Calu3 (cell line): Measurements from ENCODE around the gene ARMC12. TPM values are rescaled to one million over a fixed set of nuclear protein-coding genes. Genes with fewer than 3 reads are reported as not detected.

ENCODE experiments used
- BruUV-seq: library from RNA; stranded (reverse); fragments of 400-500 nt; replicated peaks from 2 replicates; lab custom pipeline; 2021; lab: Mats Ljungman, UMichigan
- CTCF ChIA-PET: fragments of 300-600 bp; sonication (Branson Sonifier 250); formaldehyde crosslinking; loops from one replicate; lab custom pipeline; 2022; ENCODE audit warnings: antibody characterized with exemption; lab: Charles Lee
- DNase-seq: peaks from one replicate; pipeline ENCODE4 v3.0.0; 2022
- H3K27ac Mint-ChIP-seq: one replicate; pipeline ENCODE4 v1.8.0; 2022; ENCODE audit warnings: mixed read lengths; ENCODE audit not compliant: unreplicated experiment
- H3K27me3 Mint-ChIP-seq: one replicate; pipeline ENCODE4 v1.8.0; 2022; ENCODE audit warnings: mixed read lengths; ENCODE audit not compliant: unreplicated experiment
- H3K36me3 Mint-ChIP-seq: one replicate; pipeline ENCODE4 v1.8.0; 2022; ENCODE audit warnings: mild to moderate bottlenecking, moderate library complexity, mixed read lengths; ENCODE audit not compliant: insufficient read depth, unreplicated experiment
- H3K4me1 Mint-ChIP-seq: one replicate; pipeline ENCODE4 v1.8.0; 2022; ENCODE audit warnings: mild to moderate bottlenecking, low read depth, mixed read lengths; ENCODE audit not compliant: unreplicated experiment
- H3K4me3 Mint-ChIP-seq: one replicate; pipeline ENCODE4 v1.8.0; 2022; ENCODE audit warnings: mild to moderate bottlenecking, low read depth, moderate library complexity, mixed read lengths; ENCODE audit not compliant: unreplicated experiment
- H3K9me3 Mint-ChIP-seq: one replicate; pipeline ENCODE4 v1.8.0; 2022; ENCODE audit warnings: low read depth, mixed read lengths; ENCODE audit not compliant: unreplicated experiment
- CTCF ChIP-seq: fragments of 200-600 bp; IDR thresholded peaks from one replicate; pipeline ENCODE4 v1.8.0; 2022; ENCODE audit warnings: antibody characterized with exemption; ENCODE audit not compliant: unreplicated experiment
- intact Hi-C: fragments of 100-400 bp; cut with micrococcal nuclease; formaldehyde crosslinking; loops from one replicate; pipeline ENCODE4 v1.10.0; 2022; ENCODE audit not compliant: unreplicated experiment
- total RNA-seq: library from RNA; stranded (reverse); gene quantifications from 2 replicates; pipeline ENCODE4 v1.2.3, GENCODE V29; 2022

ARMC12 gene
- total RNA-seq, 1 experiment from 2014 or later, result not detected

GRCh38 chr6:35717449-35718374 lies 19.1 kb upstream of the ARMC12 start:
- Mint-ChIP-seq H3K36me3 (no peaks in the 10 kb centered on the region), H3K4me3 (no peak overlapping the region), H3K27me3 (peaks cover 47% of the 10 kb centered on the region), H3K4me1 (no peaks in the 10 kb centered on the region), H3K9me3 (no peaks in the 10 kb centered on the region), H3K27ac (no peak overlapping the region)
- BruUV-seq, result no TSS peak
- CTCF ChIA-PET, result interaction anchor here (0.5 to 0.6 kb wide), 2 partner anchors 9 to 225 kb away, joined by 3 to 8 read pairs; no protein-coding TSS in a partner anchor
- DNase-seq, result no peak
- no peak for TF ChIP-seq CTCF
- intact Hi-C loops, result no loop called here

- BruUV-seq, result no TSS peak
- H3K36me3 Mint-ChIP-seq, result no peaks in the 10 kb centered on the region
- H3K4me3 Mint-ChIP-seq, result no peak overlapping the region
- H3K9me3 Mint-ChIP-seq, result no peaks in the 10 kb centered on the region
- peaks cover under 1% of the 10 kb centered on the region for H3K4me1 Mint-ChIP-seq
- no peak overlapping the region for H3K27ac Mint-ChIP-seq
- DNase-seq, result no peak
- CTCF ChIA-PET, result no interaction called here
- intact Hi-C loops, result no loop called here
- H3K27me3 Mint-ChIP-seq, result peaks cover 47% of the 10 kb centered on the region
- no peak for TF ChIP-seq CTCF
These were observed 18.5 kb upstream of the ARMC12 start for GRCh38 chr6:35718375-35718736.

- DNase-seq, result no peak
- Mint-ChIP-seq H3K4me1 (peaks cover 6% of the 10 kb centered on the region), H3K27ac (no peak overlapping the region), H3K9me3 (no peaks in the 10 kb centered on the region), H3K36me3 (no peaks in the 10 kb centered on the region), H3K4me3 (no peak overlapping the region), H3K27me3 (peaks cover 47% of the 10 kb centered on the region)
- no peak for TF ChIP-seq CTCF
- no TSS peak for BruUV-seq
- CTCF ChIA-PET, result no interaction called here
- intact Hi-C loops, result no loop called here
These were observed 17.9 kb upstream of the ARMC12 start for GRCh38 chr6:35718911-35719381.

GRCh38 chr6:35719404-35719829 lies 17.4 kb upstream of the ARMC12 start:
- Mint-ChIP-seq H3K4me3 (no peak overlapping the region), H3K9me3 (no peaks in the 10 kb centered on the region), H3K36me3 (no peaks in the 10 kb centered on the region), H3K27ac (no peak overlapping the region), H3K4me1 (peaks cover 11% of the 10 kb centered on the region), H3K27me3 (peaks cover 47% of the 10 kb centered on the region)
- no peak for DNase-seq
- TF ChIP-seq CTCF, result no peak
- intact Hi-C loops, result no loop called here
- BruUV-seq, result no TSS peak
- CTCF ChIA-PET, result no interaction called here
